ENCODE data around the gene TRAM2. TPM values are rescaled to one million over a fixed set of nuclear protein-coding genes. Genes with fewer than 3 reads are reported as not detected.

TRAM2 gene
- total RNA-seq, 2 experiments from 2014 or later: 2.4 to 2.6 TPM

DNA sequence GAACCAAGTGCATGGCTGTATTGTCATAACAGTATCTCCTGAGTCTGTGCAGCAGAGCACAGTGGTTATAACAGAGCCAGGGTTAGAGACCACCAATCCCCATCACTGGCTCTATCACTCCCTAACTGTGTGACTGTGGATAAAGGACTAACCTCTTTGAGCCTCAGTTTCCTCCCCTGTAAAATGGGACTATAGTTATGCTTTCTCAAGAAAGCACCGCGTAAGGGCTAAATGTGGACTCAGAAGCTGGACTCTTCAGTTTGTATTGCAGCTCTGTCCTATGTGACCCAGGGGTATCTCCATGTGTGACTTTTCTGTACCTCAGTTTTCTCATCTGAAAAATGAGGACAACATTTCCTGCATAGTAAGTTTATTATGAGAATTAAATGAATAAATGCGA lies 59.9 kb downstream of the TRAM2 start:
- CTCF ChIA-PET: no interaction called here
- Mint-ChIP-seq H3K27ac (no peak overlapping the region), H3K27me3 (no peaks in the 10 kb centered on the region), H3K4me1 (ENCODE audit: low read depth) (peaks cover 6% of the 10 kb centered on the region), H3K4me3 (no peak overlapping the region), H3K36me3 (peaks cover 4% of the 10 kb centered on the region), H3K9me3 (no peaks in the 10 kb centered on the region)
- no peak for DNase-seq
- intact Hi-C loops (cut with micrococcal nuclease): loop anchor here (10.0 kb wide), 2 partner anchors 92 to 148 kb away; partner anchors contain the start of gene EFHC1
- POLR2A ChIA-PET: interaction anchor here (1.0 kb wide), 1 partner anchor 300 kb away, joined by 3 read pairs; no protein-coding TSS in a partner anchor

DNA sequence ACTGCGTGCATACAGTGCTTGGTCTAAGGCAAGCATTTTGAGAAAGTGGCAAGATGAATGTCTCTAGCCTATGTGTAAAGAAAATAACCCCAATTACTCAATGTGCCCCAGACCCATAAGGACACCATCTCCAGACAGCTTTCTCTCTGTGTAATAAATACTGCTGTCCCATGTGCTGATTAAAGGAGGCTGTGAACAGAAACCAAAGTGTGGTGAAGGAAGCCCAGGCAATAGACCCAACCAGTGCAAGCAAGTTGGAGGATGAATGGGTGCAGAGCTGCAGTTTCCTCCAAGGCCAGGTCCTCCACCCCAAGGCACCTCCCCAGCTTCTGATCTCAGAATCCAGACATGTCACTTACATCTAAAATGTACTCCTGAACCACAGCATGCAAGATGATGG lies 60.6 kb downstream of the TRAM2 start:
- DNase-seq: no peak
- Mint-ChIP-seq H3K9me3 (no peaks in the 10 kb centered on the region), H3K27ac (no peak overlapping the region), H3K27me3 (no peaks in the 10 kb centered on the region), H3K4me3 (no peak overlapping the region), H3K36me3 (peaks cover 4% of the 10 kb centered on the region), H3K4me1 (ENCODE audit: low read depth) (peaks cover 6% of the 10 kb centered on the region)
- ChIA-PET CTCF (no interaction called here), POLR2A (no interaction called here)
- intact Hi-C loops (cut with micrococcal nuclease): loop anchor here (10.0 kb wide), 2 partner anchors 91 to 149 kb away; partner anchors contain the start of gene EFHC1

DNA sequence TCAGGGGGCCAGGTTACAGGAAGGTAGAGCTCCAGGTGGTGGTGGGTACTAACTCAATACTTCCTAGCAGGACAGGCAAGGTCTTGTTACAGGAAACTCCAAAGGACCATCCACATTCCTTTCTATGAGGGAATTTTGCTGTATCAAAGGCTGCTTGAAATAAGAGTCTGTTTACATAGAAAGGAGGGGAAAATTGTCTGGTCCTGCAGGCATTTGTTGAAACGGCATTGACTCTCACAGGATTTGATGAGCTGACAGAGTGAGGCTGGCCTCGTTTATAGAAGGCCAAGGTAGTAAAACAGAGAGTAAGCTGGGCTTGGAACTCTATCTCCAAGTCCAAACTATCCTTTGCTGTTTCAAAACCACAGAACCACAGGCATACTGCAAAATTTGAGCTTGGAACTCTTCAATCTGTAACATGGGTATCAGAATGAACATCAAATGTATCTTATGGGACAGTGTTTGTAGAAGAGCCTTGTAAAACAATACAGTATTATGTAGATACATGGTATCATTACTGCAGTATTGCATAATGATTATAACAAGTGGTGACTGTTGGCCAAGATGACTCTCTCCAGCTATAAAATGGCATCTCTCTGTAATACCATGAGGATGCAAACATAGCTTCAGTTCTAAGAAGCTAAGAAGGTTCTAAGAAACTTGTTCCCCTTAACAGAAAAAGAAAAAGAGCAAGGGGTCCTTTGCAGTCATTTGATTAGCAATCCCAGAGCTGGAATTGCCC lies 61.5 kb downstream of the TRAM2 start:
- Mint-ChIP-seq H3K4me1 (ENCODE audit: low read depth) (peaks cover 6% of the 10 kb centered on the region), H3K27ac (no peak overlapping the region), H3K9me3 (no peaks in the 10 kb centered on the region), H3K36me3 (peaks cover 5% of the 10 kb centered on the region), H3K4me3 (no peak overlapping the region), H3K27me3 (no peaks in the 10 kb centered on the region)
- intact Hi-C loops (cut with micrococcal nuclease): loop anchor here (10.0 kb wide), 2 partner anchors 91 to 149 kb away; partner anchors contain the start of gene EFHC1
- ChIA-PET CTCF (no interaction called here), POLR2A (no interaction called here)
- DNase-seq: no peak

DNA sequence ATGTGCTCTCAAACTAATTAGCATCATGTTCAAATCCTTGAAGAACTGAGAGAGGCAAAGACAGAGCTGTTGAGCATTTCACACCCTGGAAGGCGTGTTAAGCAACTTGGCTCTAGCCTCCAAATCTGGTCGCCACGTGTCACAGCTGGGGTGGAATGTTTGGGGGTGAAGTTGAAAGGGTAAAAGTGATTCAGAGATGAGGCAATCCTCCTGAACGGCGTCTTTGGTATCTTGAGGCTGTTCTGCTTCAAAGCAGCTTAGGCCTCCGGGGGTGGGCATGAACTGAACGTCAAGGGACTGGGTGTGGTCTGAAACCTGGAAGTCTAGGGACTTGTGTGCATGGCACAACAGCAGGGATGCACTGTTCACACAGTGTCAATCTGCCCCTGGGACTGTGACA lies 62.3 kb downstream of the TRAM2 start:
- Mint-ChIP-seq H3K9me3 (no peaks in the 10 kb centered on the region), H3K27ac (no peak overlapping the region), H3K4me1 (ENCODE audit: low read depth) (peaks cover 6% of the 10 kb centered on the region), H3K4me3 (no peak overlapping the region), H3K36me3 (peaks cover 7% of the 10 kb centered on the region), H3K27me3 (no peaks in the 10 kb centered on the region)
- ChIA-PET POLR2A (no interaction called here), CTCF (no interaction called here)
- no peak for DNase-seq
- intact Hi-C loops (cut with micrococcal nuclease): loop anchor here (10.0 kb wide), 2 partner anchors 90 to 150 kb away; partner anchors contain the start of gene EFHC1

DNA sequence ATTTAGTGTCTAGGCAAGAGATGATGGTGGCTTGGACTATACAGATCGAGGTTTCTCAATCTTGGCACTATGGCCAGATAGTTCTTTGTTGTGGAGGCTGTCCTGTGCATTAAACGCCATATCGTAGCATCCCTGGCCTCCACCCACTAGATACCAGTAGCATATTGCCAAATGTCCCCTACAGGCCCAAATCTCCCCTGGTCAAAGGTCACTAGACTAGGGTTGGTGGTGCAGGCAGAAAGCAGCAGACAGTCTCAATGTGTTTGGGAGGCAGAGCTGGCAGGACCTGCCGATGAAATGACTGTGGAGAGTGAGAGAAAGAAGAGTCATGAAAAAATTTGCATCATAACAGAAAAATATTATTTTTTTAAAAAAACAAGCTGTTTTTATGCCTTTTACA lies 63.0 kb downstream of the TRAM2 start:
- intact Hi-C loops (cut with micrococcal nuclease): loop anchor here (10.0 kb wide), 2 partner anchors 89 to 151 kb away; partner anchors contain the start of gene EFHC1
- peaks cover 11% of the 10 kb centered on the region for H3K36me3 Mint-ChIP-seq
- ChIA-PET CTCF (no interaction called here), POLR2A (no interaction called here)
- no peak overlapping the region for H3K4me3 Mint-ChIP-seq
- no peak overlapping the region for H3K27ac Mint-ChIP-seq
- H3K4me1 Mint-ChIP-seq (ENCODE audit: low read depth): peaks cover 6% of the 10 kb centered on the region
- H3K9me3 Mint-ChIP-seq: no peaks in the 10 kb centered on the region
- no peak for DNase-seq
- H3K27me3 Mint-ChIP-seq: no peaks in the 10 kb centered on the region

DNA sequence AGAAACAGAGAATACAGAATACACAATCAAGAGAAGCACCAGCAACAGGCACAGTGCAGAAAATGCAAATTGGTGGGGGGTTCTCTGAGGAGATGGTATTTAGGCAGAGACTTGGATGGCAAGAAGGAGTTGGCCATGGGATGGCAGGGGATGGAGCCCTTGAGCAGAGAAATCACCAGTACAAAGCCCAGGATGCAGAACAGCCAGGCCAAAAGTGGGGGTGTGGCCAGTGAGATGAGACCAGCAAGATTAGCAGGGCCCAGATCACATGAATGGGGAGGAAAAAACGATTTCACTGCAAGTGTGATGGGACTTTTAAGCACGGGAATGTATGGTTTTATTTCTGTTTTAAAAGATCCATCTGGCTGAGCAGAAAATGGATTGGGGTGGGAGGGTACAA lies 63.4 kb downstream of the TRAM2 start:
- Mint-ChIP-seq H3K9me3 (no peaks in the 10 kb centered on the region), H3K27ac (no peak overlapping the region)

DNA sequence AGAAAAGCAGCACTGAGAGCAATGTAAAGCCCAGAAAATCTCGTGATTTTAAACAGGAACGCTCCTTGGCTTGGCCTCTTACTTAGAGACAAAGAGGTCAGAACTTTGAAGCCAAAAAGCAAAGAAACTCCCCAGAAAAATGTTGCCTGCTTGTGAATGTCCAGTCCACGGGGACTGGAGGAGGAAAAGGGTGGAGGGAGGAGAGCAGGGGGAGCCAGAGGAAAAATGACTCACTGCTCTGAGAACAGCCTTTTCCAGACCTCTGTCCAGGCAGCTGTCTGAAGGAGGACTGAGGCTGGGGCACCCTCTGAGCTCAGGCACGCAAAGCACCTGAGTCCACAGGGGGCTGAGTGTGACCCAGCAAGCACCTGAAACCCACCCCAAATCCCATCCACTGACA lies 64.7 kb downstream of the TRAM2 start:
- CTCF ChIA-PET: no interaction called here
- POLR2A ChIA-PET: no interaction called here
- no peaks in the 10 kb centered on the region for H3K9me3 Mint-ChIP-seq
- intact Hi-C loops (cut with micrococcal nuclease): loop anchor here (10.0 kb wide), 2 partner anchors 87 to 153 kb away; partner anchors contain the start of gene EFHC1
- H3K4me1 Mint-ChIP-seq (ENCODE audit: low read depth): no peaks in the 10 kb centered on the region
- no peak for DNase-seq
- H3K27me3 Mint-ChIP-seq: no peaks in the 10 kb centered on the region
- H3K36me3 Mint-ChIP-seq: peaks cover 11% of the 10 kb centered on the region
- H3K4me3 Mint-ChIP-seq: no peak overlapping the region
- H3K27ac Mint-ChIP-seq: no peak overlapping the region

More for the DNA sequence above, 63.4 kb downstream of the TRAM2 start:
- CTCF ChIA-PET: no interaction called here
- intact Hi-C loops (cut with micrococcal nuclease): loop anchor here (10.0 kb wide), 2 partner anchors 89 to 151 kb away; partner anchors contain the start of gene EFHC1
- peaks cover 6% of the 10 kb centered on the region for H3K4me1 Mint-ChIP-seq (ENCODE audit: low read depth)
- H3K4me3 Mint-ChIP-seq: no peak overlapping the region
- no peaks in the 10 kb centered on the region for H3K27me3 Mint-ChIP-seq
- H3K36me3 Mint-ChIP-seq: peaks cover 11% of the 10 kb centered on the region
- DNase-seq: no peak
- POLR2A ChIA-PET: no interaction called here

DNA sequence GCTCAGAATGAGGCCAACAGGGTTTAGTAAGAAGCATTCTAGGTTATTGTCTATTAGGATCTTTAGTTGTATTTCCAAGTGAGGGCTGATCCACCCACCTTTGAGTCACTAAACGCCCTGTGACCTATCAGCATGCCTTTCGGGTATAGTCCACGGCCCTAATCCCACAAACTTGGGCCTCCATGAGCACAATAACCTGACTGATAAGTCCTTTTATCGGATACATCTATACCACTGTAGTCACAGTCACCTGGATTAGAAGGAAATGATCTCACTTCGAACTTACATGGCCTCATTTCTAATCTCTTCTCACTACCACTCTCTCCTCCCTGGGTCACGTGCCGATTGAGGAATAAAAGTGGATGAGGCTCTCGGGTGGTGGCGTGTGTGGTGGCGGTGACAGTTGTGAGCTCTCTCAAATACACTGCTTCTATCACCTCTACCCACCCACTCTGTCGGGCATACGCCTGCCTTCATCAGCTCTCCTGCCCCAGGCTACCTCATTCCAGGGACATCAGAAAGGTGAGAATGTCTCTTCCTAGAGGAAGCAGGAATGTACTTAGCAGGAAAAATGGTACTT lies 65.2 kb downstream of the TRAM2 start:
- Mint-ChIP-seq H3K27ac (no peak overlapping the region), H3K9me3 (no peaks in the 10 kb centered on the region), H3K27me3 (no peaks in the 10 kb centered on the region), H3K36me3 (peaks cover 11% of the 10 kb centered on the region), H3K4me3 (no peak overlapping the region), H3K4me1 (ENCODE audit: low read depth) (no peaks in the 10 kb centered on the region)
- POLR2A ChIA-PET: no interaction called here
- DNase-seq: no peak
- CTCF ChIA-PET: no interaction called here
- intact Hi-C loops (cut with micrococcal nuclease): loop anchor here (10.0 kb wide), 2 partner anchors 87 to 153 kb away; partner anchors contain the start of gene EFHC1

DNA sequence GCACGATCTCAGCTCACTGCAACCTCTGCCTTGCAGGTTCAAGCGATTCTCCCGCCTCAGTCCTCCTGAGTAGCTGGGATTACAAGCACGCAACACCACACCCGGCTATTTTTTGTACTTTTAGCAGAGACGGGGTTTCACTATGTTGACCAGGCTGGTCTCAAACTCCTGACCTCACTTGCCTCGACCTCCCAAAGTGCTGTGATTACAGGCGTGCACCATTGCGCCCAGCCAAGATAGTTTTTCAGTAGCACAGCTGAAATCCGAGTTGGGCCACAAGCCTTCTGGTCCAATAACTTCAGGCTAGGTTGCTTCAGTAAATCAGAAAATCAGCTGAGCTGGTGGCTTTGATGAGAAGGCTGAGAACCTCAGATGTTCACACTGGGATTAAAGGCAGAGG lies 65.7 kb downstream of the TRAM2 start:
- intact Hi-C loops (cut with micrococcal nuclease): loop anchor here (10.0 kb wide), 2 partner anchors 86 to 154 kb away; partner anchors contain the start of gene EFHC1
- H3K9me3 Mint-ChIP-seq: no peaks in the 10 kb centered on the region
- H3K36me3 Mint-ChIP-seq: peaks cover 11% of the 10 kb centered on the region
- DNase-seq: no peak
- no peak overlapping the region for H3K27ac Mint-ChIP-seq
- no peak overlapping the region for H3K4me3 Mint-ChIP-seq
- CTCF ChIA-PET: no interaction called here
- no peaks in the 10 kb centered on the region for H3K4me1 Mint-ChIP-seq (ENCODE audit: low read depth)
- POLR2A ChIA-PET: no interaction called here
- no peaks in the 10 kb centered on the region for H3K27me3 Mint-ChIP-seq

DNA sequence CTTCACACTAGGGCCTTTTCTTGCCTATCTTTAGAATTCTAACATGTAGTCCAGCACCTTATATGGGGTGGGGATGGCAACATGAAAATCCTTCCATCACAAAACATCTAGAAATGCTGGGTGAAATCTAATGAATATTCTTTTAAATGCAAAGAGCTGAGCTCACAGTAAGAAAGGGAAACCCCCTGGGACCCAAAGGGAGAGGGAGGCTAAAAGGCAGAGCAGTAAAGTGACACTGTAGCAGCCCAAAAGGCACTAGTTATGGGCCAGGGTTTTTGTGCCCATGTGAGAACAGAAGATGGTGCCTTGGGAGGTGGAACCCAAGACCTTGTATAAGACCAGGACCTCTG lies 66.7 kb downstream of the TRAM2 start:
- CTCF ChIA-PET: no interaction called here
- POLR2A ChIA-PET: no interaction called here
- Mint-ChIP-seq H3K27ac (no peak overlapping the region), H3K4me3 (no peak overlapping the region), H3K4me1 (ENCODE audit: low read depth) (no peaks in the 10 kb centered on the region), H3K9me3 (no peaks in the 10 kb centered on the region), H3K36me3 (peaks cover 12% of the 10 kb centered on the region), H3K27me3 (no peaks in the 10 kb centered on the region)
- DNase-seq: no peak
- intact Hi-C loops (cut with micrococcal nuclease): loop anchor here (10.0 kb wide), 2 partner anchors 85 to 155 kb away; partner anchors contain the start of gene EFHC1

DNA sequence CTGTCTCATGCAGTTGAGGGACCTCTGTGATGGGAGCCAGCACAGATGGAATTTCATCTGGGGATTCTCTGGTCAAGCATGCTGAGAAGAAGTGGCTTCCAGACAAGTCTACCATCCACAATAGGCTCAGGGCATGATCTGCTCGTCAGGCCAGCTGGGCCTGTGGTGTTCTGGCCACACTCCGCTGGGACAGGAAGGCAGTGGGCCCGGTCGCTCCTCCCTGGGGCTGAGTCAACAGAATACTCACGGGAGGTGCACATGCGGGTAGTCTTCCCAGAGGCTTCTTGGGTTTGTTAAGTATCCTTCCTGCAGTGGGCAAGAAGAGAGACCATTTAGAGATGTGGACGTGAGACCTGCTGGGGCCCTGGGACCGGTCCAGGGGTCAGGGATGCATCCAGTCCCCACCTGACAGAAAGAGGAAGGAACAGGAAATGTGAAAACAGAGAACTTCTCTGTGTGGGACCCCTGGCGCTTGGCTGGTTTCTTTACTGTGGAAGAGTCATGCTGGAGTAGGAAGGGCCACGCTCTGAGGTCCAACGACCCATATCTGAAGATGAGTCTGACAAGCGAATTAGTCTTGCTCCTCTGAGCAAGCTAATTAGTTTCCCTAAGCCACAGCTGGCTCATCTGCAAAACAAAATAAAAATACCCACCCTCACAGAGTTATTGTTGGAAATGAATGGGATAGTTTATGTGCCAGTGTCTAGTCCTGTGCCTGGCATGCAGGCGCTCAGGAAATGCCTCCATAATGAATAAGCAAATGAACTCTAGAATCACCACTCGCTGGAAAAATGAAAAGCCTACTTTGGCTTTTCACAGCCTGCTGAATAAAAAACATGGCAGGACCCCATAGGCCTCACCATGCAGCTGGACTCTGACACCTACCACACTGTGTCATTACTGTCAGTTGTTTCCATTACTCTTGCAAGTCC lies 67.3 kb downstream of the TRAM2 start:
- CTCF ChIA-PET: no interaction called here
- no peaks in the 10 kb centered on the region for H3K4me1 Mint-ChIP-seq (ENCODE audit: low read depth)
- H3K27me3 Mint-ChIP-seq: no peaks in the 10 kb centered on the region
- H3K4me3 Mint-ChIP-seq: no peak overlapping the region
- H3K9me3 Mint-ChIP-seq: no peaks in the 10 kb centered on the region
- intact Hi-C loops (cut with micrococcal nuclease): loop anchor here (10.0 kb wide), 2 partner anchors 85 to 155 kb away; partner anchors contain the start of gene EFHC1
- H3K27ac Mint-ChIP-seq: no peak overlapping the region
- no peak for DNase-seq
- H3K36me3 Mint-ChIP-seq: peaks cover 11% of the 10 kb centered on the region
- POLR2A ChIA-PET: no interaction called here

DNA sequence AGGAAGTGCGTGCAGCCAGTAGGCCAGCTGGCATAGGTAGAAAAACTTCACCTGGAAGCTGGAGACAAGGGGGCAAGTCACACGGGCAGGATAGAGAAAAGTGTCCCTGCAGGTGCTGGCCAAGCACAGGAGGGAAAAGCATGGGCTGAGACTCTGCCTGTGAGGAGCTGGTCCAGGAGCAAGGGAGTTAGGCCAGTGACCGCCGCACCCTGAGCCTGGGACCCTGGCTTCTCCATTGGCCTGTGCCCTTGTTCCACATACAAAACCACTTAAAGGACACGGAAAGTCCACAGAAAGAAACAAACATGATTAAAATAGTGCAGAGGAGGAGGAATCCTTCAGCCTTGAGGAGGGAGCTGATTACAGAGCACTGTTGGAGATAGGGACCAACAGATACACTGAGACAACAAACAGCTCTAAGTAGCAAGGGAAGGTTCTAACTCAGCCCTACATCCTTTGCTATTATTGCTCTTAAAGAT lies 68.6 kb downstream of the TRAM2 start:
- intact Hi-C loops (cut with micrococcal nuclease): no loop called here

More for the DNA sequence above, 68.6 kb downstream of the TRAM2 start:
- Mint-ChIP-seq H3K27ac (no peak overlapping the region), H3K9me3 (no peaks in the 10 kb centered on the region), H3K27me3 (no peaks in the 10 kb centered on the region), H3K4me1 (ENCODE audit: low read depth) (no peaks in the 10 kb centered on the region), H3K36me3 (peaks cover 10% of the 10 kb centered on the region), H3K4me3 (no peak overlapping the region)
- POLR2A ChIA-PET: no interaction called here
- no peak for DNase-seq
- CTCF ChIA-PET: no interaction called here

Measured in activated CD4-positive, alpha-beta memory T cell treated with anti-CD3 and anti-CD28 coated beads for 36 hours (primary cell).